UCSD-AML1 (cell line): ENCODE measurements around the gene PCARE.
"Not testable (repeated sequence)": the region's sequence is repeated elsewhere in the genome, so short reads cannot be mapped to it uniquely, and the experiment has no call there.

Experiments
- DNase-seq: peaks from one replicate; lab custom pipeline; 2025; ENCODE audit not compliant: unreplicated experiment; lab: John Stamatoyannopoulos, UW

The PCARE gene

DNA sequence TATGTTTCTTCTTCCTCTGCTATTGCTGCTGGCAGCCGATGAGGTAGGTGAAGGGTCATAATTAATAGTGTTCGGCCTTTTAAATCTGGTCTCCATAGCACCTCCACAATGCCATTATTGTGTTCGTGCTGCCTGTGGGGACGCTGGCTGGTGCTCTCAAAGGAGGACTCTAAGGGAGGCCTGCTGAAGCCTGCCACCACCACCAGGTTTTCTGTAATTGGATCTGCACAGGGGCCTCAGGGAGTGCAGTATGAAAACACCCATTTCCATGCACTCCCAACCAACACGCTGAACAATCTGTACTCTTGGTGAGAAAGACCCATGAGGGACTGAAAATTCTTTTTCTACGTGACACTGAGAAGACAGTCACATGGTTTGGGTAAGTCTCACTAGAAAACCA is 23.2 kb upstream of the PCARE start:
- no peak for DNase-seq

DNA sequence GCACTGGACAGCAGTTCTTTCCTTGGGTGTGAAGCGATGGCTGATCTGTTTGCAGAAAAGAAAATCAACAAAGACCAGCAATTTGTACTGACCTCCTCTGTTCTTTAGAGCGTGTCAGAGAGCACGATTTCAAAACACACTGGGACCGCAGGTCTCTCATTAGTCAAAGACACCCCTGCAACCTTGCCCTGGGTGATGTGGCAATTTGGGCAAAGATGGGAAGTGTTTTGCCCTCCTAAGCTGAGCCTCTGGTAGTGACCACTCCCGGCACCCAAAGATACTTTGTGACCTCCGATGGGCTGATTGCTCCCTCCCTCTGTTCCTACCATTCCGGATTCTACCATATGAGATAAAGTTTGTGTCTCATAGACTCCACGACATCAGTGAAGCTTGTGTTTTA is 22.6 kb upstream of the PCARE start:
- no peak for DNase-seq

DNA sequence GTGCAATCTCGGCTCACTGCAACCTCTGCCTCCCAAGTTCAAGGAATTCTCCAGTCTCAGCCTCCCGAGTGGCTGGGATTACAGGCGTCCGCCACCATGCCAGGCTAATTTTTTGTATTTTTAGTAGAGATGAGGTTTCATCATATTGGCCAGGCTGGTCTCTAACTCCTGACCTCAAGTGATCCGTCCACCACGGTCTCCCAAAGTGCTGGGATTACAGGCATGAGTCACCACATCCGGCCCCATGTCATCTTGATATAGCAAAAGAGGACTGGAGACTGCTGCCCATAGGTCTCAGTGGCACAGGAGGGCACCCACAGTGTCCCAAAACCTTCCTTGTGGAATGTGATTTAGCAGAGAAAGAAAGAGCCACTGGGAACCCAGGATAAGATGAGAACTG is 16.0 kb upstream of the PCARE start:
- not testable (repeated sequence) for DNase-seq

DNA sequence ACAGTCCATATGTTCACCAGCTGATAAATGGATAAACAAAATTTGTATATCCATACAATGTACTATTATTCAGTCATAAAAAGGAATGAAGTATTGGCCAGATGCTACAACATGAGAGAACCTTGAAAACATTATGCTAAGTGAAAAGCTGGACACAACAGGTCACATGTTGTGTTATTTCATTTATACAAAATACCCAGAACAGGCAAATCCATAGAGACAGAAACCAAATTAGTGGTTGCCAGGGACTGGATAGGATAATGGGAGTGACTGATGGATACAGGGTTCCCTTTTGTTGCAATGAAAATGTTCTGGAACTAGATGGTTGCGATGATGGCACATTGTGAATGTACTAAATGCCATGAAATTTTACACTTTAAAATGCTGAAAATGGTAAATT is 10.2 kb upstream of the PCARE start:
- DNase-seq, result no peak

DNA sequence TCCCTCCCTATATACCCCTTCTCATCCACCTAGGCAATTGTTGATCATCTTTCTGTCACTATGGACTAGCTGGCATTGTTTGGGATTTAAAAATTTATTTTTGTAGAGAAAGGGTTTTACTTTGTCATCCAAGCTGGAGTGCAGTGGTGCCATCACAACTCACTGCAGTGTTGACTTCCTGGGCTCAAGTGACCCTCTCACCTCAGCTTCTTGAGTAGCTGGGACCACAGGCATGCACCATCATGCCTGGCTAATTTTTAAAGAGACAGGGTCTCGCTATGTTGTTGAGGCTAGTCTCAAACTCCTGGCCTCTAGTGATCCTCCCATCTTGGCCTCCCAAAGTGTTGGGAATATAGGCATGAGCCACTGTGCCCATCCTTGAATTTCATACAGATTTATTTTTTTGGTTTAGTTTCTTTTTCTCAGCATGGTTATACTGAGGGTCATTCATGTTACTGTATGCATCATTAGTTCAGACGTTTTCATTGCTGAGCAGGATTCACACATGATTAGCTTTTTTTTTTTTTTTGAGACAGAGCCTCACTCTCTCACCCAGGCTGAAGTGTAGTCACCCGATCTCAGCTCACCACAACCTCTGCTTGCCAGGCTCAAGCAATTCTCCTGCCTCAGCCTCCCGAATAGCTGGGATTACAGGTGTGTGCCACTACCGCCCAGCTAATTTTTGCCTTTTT is 8.6 kb upstream of the PCARE start:
- DNase-seq, result no peak

DNA sequence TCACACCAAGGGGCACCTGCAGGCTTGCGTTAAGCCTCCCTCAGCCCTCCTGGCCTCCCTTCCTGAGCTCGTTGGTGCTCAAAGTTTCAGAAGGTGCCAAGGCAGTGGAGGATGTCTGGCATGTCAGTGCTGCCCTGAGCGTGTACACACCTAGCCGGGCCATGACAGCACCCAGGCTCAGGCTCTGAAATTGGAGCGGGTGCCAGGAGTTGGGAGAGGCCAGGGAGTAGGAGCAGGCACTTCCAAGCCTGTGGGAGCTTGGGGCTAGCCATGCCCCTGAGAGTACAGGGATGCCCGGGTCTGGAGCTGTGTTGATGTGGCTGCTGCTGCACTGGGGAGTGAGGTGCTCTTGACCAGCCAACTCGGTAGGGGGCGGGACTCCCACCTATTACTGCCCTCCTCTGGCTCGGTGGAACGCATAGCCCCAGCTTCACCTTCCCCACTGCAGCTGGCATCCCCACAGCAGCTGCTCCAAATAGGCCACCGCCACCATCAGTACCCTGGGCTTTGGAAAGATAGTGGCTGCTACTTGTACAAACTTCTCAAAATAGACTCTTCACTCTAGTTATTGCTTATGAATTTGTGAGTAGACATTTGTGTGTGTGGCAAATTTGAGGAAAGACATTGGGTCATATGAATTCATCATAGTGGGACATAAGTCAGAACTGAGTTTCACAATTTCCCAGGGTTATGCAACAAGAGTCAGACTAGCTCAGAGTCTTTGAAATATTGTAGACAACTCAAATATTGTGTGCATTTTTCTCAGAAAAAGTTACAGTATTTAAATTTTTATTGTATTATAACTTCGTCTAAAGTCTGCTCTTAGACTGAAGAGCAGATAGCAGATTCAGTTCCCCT is 6.8 kb upstream of the PCARE start:
- no peak for DNase-seq

DNA sequence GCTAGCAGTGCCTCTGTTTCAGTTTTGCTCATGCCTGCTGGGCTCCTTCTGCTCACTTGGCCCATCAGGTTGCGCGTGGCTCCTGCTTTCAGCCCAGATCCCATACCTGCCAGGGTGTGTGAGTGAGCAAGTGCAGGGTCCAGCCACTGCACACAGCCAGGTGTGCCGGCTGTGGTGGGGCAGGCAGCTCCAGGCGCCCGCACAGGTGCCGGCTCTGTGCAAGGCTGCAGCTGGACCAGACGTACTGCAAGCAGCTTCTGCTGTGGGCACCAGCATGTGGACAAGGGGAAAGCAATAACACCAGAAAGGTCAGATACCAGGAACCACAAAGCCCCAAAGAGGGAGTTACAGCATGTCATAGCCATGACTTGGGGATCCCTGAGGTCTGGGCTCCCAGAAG is 5.6 kb upstream of the PCARE start:
- DNase-seq, result no peak

DNA sequence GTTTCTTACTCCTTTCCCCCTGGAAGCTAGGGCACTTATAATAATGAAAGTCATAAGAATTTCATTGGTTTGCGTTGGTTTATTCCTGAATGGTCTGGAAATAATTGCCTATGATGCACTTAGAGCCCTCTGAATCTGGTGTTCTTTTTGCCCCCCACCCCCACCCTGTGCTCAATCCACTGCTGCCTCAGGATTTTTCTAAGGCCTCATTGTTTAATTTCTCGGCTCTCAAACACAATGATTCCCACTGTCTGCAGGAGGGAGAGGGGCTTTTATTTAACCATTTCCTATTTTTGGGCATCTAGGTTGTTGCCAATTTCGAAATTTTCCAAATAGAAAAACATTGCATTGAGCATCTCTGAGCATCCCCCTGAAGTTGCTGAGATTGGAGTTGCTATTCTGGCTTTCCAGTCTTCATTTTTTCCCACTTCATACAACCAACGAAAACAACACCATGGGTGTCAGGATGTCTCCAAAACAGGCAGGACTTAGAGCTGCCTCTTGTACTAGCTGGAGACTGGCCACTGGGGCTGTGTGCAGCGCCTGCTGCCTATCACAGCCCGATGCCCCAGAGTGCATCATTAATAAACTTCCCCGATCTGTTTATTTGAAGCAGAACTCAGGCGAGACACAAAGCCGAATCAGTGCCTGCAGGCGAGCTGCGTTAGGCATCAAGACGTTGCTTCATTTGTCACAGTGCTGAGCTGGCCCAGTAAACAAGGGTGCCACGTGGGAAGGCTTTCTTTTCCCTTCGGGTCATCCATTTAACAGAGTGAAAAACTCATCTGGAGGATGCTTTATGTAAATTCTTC is 1.8 kb upstream of the PCARE start:
- no peak for DNase-seq

DNA sequence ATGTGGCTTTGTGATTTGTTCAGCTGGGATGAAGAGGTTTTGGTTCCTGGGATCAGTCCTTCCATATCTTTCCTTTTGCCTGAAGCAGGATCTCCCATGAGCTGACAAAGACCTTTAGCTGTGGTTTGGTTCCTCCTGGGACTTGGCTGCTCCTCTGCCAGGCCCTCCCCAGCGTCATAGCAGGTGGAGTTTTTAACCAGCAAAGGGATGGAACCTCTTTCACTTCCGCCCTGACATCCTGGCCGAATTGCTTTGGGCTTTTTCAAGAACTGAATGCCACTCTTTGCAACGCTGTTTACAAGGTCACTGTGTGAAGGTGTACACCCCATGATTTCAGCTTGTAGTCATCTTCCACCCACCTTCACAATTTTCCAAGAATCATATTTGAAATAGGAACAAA is 390 bp downstream of the PCARE start:
- no peak for DNase-seq

DNA sequence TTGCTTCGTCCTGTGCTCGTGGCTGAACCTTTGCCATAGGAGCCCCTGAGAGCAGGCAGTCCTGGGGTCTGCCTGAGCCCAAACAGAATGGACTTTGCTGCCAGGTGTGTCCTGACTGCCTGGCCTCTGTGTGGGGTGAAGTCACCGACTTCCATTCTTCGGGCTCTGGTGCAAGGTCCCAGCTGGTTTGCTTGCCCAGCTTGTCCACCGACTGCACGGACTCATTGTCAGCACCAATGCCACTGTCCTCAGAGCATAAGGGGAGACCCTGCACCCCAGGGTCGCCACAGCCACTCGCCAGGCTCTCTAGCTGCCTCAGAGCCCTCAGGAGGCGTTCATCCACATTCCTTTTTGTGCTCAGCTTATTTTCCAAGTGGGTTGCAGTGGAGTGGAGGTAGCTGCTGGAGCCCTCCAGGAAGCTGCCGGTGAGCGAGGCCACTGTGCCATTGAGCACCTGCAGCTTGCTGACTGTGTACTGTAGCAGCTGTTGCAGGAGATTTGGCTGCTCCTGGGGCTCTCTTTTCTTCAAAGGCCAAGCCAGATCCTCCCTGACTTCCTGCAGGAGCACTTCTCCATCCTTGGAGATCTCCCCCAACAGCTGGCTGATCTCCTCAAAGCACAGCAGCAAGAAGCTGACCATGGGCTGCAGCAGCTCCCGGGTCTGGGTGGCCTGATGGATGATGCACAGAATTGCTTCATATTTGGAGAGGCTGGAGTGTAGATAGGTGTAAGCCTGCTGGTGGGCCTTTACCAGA is 1.2 kb downstream of the PCARE start:
- DNase-seq, result no peak

DNA sequence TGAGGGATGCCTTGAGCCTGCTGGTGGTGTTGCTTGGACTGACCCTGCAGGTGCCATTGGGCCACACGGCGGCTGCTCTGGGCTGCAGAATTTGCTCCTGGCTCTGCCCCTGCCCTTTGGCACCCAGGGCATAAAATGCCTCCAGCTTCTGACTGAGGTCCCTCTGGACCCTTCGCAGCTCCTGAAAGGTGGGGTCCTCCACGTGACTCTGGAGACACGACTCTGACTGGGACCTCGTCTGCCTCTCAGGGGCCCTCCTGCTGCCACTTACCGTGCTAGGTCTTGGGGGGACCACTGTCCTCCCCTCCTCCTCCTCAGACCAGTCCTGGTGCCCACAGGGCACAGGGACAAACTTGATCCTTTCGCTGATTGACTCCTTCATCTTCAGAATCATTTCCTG is 2.1 kb downstream of the PCARE start:
- DNase-seq, result no peak

DNA sequence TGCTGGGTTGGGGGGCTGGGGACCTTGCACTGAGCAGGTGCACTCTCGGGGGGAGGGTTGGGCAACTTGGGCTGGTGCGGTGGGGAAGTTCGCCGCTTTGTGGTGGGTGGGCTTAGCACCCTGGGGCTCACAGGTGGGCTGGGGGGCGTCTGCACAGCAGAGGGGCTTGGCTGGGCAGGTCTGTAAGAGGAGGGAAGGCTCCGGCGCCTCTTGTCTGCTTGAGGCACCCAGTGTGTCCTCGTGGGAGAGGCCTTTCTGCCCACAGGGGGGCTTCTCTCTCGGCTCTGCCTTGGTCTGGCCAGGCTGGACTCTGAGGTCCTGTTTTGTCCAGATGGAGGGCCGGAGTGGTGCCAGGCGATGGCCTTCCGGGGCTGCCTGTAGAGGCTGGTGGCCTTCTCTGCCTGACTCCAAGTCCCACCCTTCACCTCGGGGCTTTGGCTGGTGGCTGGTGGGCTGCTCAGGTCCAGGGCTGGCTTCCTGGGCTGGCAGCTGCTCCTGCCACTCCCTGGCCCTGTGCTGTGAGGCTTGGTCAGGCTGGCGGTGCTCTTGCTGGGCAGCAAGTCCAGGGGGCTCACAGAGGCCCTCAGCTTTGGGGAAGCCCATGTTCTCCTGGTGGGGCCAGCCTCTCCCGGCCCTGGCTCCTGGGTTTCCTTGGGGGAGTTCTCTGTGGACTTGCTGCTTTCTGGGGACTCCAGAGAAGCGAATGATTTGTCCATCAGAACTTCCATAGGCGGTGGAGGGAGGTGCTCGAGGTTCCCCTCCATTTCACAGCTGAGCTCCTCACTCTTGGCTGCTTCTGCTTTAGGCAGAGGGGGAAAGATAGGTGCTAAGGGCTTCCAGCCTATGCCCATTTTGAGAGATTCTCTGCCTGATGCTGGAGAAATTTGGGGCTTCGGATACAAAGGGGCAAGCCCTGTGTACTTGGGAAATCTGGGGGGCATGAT is 3.0 kb downstream of the PCARE start:
- DNase-seq, result no peak

DNA sequence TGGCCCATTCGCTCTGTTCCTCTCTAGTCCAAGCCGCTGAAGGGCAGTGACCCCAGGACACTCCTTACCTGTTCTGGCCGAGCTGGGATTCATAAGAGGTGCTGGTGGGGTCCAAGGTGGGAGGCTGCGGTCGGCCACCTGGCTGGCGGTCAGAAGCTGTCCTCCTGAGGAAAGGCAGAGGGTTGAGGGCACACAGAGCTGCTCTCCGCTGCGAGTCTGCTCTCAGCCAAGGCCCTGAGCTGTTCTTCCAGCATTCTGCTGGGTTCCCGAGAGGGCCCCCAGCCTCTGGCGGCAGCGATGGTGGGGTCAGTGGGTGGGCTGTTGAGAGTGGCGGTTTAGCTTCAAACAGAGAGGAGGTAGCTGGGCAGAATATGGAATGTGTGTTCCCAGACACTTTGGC is 3.8 kb downstream of the PCARE start:
- DNase-seq, result no peak

DNA sequence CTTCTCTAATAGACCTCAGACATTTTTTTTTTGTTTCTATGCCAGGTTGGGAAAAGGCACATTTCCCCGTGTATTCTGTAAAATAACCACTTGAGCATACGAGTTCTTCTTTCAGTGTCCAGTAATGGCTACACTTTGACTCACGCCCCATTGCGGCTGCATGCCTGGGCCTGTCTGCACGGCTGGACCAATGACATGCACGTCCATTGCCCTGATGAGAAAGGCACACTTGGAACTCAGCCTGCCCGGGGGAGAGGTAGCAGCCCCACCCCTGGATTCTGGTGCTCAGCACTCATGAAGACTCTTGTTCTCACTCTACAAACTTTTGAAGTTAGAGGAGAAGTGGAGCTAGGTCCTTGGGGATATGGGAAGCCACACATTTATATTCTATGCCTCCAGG is 5.8 kb downstream of the PCARE start:
- DNase-seq, result no peak

DNA sequence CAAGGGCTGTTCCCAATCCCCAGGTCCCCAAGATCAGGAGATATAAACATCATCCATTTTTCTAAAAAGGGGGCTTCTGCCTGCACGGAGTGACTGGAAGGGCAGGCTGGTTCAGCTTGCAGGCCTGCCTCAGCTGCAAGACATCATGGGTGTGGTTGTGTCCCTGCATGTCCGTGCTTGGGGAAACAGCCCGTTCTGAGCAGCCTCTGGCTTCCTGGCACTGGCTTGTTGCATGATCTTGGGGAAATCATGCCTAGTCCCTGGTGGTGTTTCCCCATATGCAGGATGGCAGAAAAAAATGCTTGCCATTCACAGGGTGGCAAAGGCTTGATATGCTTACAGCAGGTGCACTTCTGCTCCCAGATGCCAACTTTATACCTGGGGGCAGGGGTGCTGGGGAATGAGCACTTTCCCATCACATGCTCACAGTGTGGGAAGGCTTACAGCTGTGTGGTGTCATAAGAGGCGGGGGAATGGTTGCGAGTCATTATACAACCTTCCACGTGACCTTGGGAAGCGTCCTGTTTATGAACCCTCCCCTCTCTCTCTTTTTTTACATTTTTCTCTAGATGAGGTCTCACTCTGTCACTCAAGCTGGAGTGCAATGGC is 7.2 kb downstream of the PCARE start:
- no peak for DNase-seq

DNA sequence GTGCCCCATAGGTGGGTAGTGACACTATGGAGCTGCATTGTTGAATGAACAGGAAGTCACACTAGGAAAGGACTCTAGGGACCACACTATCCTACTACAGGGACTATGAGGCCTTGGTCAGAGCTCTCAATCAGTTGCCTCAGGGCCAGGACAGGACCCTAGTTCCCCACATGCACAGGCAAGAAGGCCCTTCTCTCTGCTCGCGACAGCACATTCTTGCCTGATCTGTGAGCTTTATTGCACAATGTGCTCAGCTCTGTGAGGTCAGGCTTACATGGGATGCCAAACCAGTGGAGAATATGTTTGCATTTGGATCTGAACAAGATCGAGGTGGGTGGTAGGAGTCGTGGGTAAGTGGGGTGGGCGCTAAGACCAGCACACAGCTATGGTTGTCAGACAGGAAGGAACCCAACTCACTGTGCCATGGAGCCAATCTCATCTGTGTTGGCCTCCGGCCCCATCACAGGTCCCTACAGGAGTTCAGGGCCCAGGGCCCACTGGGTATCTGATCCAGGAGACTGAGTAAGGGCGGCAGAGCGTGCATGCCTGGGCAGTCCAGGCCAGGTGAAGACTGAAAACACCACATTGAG is 8.0 kb downstream of the PCARE start:
- DNase-seq, result no peak

DNA sequence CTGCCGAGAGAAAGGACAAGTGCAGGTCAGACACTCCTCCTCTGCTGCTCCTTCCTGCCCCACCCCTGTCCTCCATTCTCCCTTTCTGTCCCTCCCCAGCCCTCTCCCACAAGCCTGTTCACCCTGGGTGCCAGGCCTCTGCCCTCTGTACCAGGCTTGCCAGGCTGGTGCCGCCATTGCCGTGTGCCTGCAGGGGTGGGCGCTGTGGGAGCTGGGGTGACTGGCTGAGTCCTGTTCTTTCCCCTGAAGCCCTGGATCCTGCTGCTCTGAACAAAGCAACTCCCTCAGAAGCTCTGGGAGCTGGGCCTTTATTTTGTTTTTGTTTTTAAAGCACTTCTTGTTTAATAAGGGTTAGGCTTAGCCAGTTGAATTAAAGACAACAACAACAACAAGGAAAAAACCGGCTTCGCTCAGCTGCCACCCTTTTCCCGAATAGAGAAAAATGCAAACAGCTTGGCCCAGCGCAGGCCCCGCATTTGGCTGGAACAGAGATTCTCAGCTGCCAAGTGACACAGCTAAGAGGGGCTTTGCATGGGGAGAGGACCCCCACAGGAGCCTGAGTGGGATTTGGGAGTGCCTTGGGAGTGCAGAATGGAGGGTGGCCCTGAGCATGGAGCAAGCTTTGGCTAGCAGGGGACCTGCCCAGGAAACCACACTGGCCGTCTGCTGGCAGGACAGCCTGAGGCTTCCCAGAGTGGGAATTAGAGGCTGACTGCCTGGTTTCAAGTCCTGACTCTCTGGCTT is 9.1 kb downstream of the PCARE start:
- DNase-seq, result no peak

DNA sequence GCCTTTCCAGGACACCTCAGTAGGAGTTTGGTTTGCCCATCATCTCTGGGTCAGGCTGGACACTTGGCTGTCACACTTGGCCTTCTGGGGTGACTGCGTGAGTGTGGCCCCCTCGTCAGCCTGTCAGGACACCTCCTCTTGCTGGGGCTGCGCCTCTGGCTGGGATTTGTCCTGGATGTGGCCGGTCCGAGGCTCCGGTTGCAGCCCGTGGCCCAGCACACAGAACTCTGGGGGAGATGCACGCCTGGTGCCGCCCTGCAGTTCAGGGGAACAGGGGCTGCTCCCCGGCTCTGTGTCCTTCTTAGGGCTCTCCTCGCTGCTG is 9.6 kb downstream of the PCARE start:
- DNase-seq, result no peak

DNA sequence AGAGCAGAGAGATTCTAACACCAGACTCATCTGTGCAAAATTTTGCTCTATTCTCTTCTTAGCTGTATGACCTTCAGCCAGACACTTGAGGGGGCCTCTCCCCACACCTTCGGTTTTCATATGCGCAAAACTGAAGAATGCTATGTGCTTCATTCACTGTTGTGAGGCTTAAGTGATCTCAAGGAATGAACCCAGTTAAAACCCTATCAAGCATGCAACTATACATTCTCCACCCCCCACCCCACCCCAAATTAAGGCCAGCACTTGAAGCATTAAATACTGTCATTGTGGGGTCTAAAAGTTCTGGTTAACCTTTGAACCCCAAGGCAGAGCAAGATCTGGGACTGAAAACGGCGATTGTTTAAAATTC is 10.0 kb downstream of the PCARE start:
- DNase-seq, result no peak
